HS-27A (cell line): ENCODE measurements around the gene MAN1C1.
"Not testable (repeated sequence)": the region's sequence is repeated elsewhere in the genome, so short reads cannot be mapped to it uniquely, and the experiment has no call there.

ENCODE experiments used
- DNase-seq: peaks from one replicate; pipeline ENCODE4 v3.0.0-alpha.2; 2012; ENCODE audit warnings: low read depth, missing footprints

The MAN1C1 gene

GRCh38 chr1:25634896-25635295, 18.3 kb downstream of the MAN1C1 start:
- DNase-seq, result no peak

GRCh38 chr1:25636141-25636540, 19.6 kb downstream of the MAN1C1 start:
- not testable (repeated sequence) for DNase-seq

- no peak for DNase-seq
Observed at GRCh38 chr1:25640646-25641328, 24.2 kb downstream of the MAN1C1 start.

- DNase-seq, result no peak
Observed at GRCh38 chr1:25641329-25641725, 24.7 kb downstream of the MAN1C1 start.

GRCh38 chr1:25641931-25642573, 25.5 kb downstream of the MAN1C1 start:
- DNase-seq, result no peak

- no peak for DNase-seq
Observed at GRCh38 chr1:25642574-25643108, 26.1 kb downstream of the MAN1C1 start.

- no peak for DNase-seq
Observed at GRCh38 chr1:25643929-25644328, 27.3 kb downstream of the MAN1C1 start.

GRCh38 chr1:25644962-25645361, 28.4 kb downstream of the MAN1C1 start:
- no peak for DNase-seq

- no peak for DNase-seq
Observed at GRCh38 chr1:25645637-25646400, 29.2 kb downstream of the MAN1C1 start.

GRCh38 chr1:25647106-25647505, 30.5 kb downstream of the MAN1C1 start:
- no peak for DNase-seq

- no peak for DNase-seq
Observed at GRCh38 chr1:25647863-25648262, 31.3 kb downstream of the MAN1C1 start.

GRCh38 chr1:25648681-25649440, 32.3 kb downstream of the MAN1C1 start:
- DNase-seq, result no peak

GRCh38 chr1:25649505-25650288, 33.1 kb downstream of the MAN1C1 start:
- DNase-seq, result no peak

GRCh38 chr1:25650289-25650576, 33.6 kb downstream of the MAN1C1 start:
- no peak for DNase-seq

- no peak for DNase-seq
Observed at GRCh38 chr1:25651036-25651640, 34.5 kb downstream of the MAN1C1 start.

GRCh38 chr1:25651824-25652741, 35.5 kb downstream of the MAN1C1 start:
- DNase-seq, result no peak

- no peak for DNase-seq
Observed at GRCh38 chr1:25653558-25653957, 37.0 kb downstream of the MAN1C1 start.

GRCh38 chr1:25654109-25654660, 37.6 kb downstream of the MAN1C1 start:
- no peak for DNase-seq

GRCh38 chr1:25657121-25657882, 40.7 kb downstream of the MAN1C1 start:
- DNase-seq, result no peak
